H9 (cell line): Measurements from ENCODE around the gene NRP2. TPM values are rescaled to one million over a fixed set of nuclear protein-coding genes. Genes with fewer than 3 reads are reported as not detected.

Experiments used
- DNase-seq: peaks from one replicate; pipeline ENCODE4 v3.0.0-alpha.2; 2017
- H2AFZ ChIP-seq: one replicate; pipeline ENCODE4 v1.6.1; 2013; ENCODE audit warnings: mild to moderate bottlenecking, low read length, control low read depth, moderate library complexity
- H2AK5ac ChIP-seq: 2 replicates; pipeline ENCODE4 v1.6.1; 2013; ENCODE audit warnings: low read length, control low read depth, mixed read lengths; ENCODE audit not compliant: insufficient read length
- H2BK120ac ChIP-seq: one replicate; pipeline ENCODE4 v1.6.1; 2013; ENCODE audit warnings: low read depth, mild to moderate bottlenecking, low read length, control low read depth, inconsistent platforms; ENCODE audit not compliant: poor library complexity, severe bottlenecking
- H2BK12ac ChIP-seq: 2 replicates; pipeline ENCODE4 v1.6.1; 2013; ENCODE audit warnings: low read length, control low read depth, mixed read lengths, low read depth; ENCODE audit not compliant: insufficient read length
- H2BK15ac ChIP-seq: 2 replicates; pipeline ENCODE4 v1.6.1; 2013; ENCODE audit warnings: low read depth, low read length, control low read depth
- H2BK20ac ChIP-seq: one replicate; pipeline ENCODE4 v1.6.1; 2013; ENCODE audit warnings: low read depth, mild to moderate bottlenecking, low read length, control low read depth, inconsistent platforms; ENCODE audit not compliant: poor library complexity, severe bottlenecking
- H2BK5ac ChIP-seq: 2 replicates; pipeline ENCODE4 v1.6.1; 2013; ENCODE audit warnings: low read length, control low read depth, mixed read lengths; ENCODE audit not compliant: insufficient read length
- H3K14ac ChIP-seq: 2 replicates; pipeline ENCODE4 v1.6.1; 2013; ENCODE audit warnings: low read length, control low read depth; ENCODE audit not compliant: insufficient read depth
- H3K18ac ChIP-seq: 2 replicates; pipeline ENCODE4 v1.6.1; 2013; ENCODE audit warnings: low read depth, mild to moderate bottlenecking, mixed read lengths, low read length, control low read depth; ENCODE audit not compliant: insufficient read length
- H3K23ac ChIP-seq: 2 replicates; pipeline ENCODE4 v1.6.1; 2013; ENCODE audit warnings: low read length, control low read depth, mixed read lengths, low read depth; ENCODE audit not compliant: insufficient read length
- H3K23me2 ChIP-seq: 2 replicates; pipeline ENCODE4 v1.6.1; 2013; ENCODE audit warnings: low read depth, mild to moderate bottlenecking, mixed read lengths, low read length, control low read depth; ENCODE audit not compliant: insufficient read length, poor library complexity, severe bottlenecking
- H3K27ac ChIP-seq: 2 replicates; pipeline ENCODE4 v1.5.1; 2013; ENCODE audit warnings: low read length, control low read depth, mixed read lengths, low read depth; ENCODE audit not compliant: insufficient read length
- H3K27me3 ChIP-seq: 2 replicates; pipeline ENCODE4 v1.6.1; 2013; ENCODE audit warnings: low read length, control low read depth, inconsistent platforms; ENCODE audit not compliant: insufficient read depth
- H3K4ac ChIP-seq: 2 replicates; pipeline ENCODE4 v1.6.1; 2013; ENCODE audit warnings: low read depth, mild to moderate bottlenecking, control low read depth, inconsistent platforms, low read length, moderate library complexity
- H3K4me1 ChIP-seq: 2 replicates; pipeline ENCODE4 v1.6.1; 2013; ENCODE audit warnings: low read length, control low read depth, inconsistent platforms; ENCODE audit not compliant: insufficient read depth
- H3K4me2 ChIP-seq: 2 replicates; pipeline ENCODE4 v1.6.1; 2013; ENCODE audit warnings: low read length, control low read depth, mixed read lengths; ENCODE audit not compliant: insufficient read length, insufficient read depth
- H3K56ac ChIP-seq: 2 replicates; pipeline ENCODE4 v1.6.1; 2013; ENCODE audit warnings: low read depth, mild to moderate bottlenecking, mixed read lengths, low read length, control low read depth; ENCODE audit not compliant: insufficient read length
- H3K79me1 ChIP-seq: 2 replicates; pipeline ENCODE4 v1.6.1; 2013; ENCODE audit warnings: low read depth, mild to moderate bottlenecking, moderate library complexity, low read length, control low read depth, inconsistent platforms; ENCODE audit not compliant: insufficient read depth, poor library complexity, severe bottlenecking
- H3K79me2 ChIP-seq: 2 replicates; pipeline ENCODE4 v1.6.1; 2013; ENCODE audit warnings: low read length, control low read depth, inconsistent platforms; ENCODE audit not compliant: insufficient read depth
- H3K9ac ChIP-seq: 2 replicates; pipeline ENCODE4 v1.6.1; 2013; ENCODE audit warnings: low read length, control low read depth, mixed read lengths; ENCODE audit not compliant: insufficient read length; ENCODE audit errors: extremely low read depth
- H3K9me3 ChIP-seq: one replicate; pipeline ENCODE4 v1.6.1; 2013; ENCODE audit warnings: low read depth, low read length, inconsistent platforms; ENCODE audit not compliant: control insufficient read depth
- H3T11ph ChIP-seq: one replicate; pipeline ENCODE4 v1.6.1; 2013; ENCODE audit warnings: mild to moderate bottlenecking, low read length, control low read depth, inconsistent platforms
- H4K20me1 ChIP-seq: one replicate; pipeline ENCODE4 v1.6.1; 2013; ENCODE audit not compliant: control insufficient read depth, insufficient read length, insufficient read depth
- H4K5ac ChIP-seq: 2 replicates; pipeline ENCODE4 v1.6.1; 2013; ENCODE audit warnings: low read depth, mild to moderate bottlenecking, mixed read lengths, low read length, control low read depth; ENCODE audit not compliant: insufficient read length
- H4K8ac ChIP-seq: replicated peaks from 2 replicates; pipeline ENCODE4 v1.6.1; 2013; ENCODE audit warnings: low read length, control low read depth, mixed read lengths, low read depth; ENCODE audit not compliant: insufficient read length
- H4K91ac ChIP-seq: 2 replicates; pipeline ENCODE4 v1.6.1; 2013; ENCODE audit warnings: low read depth, mild to moderate bottlenecking, moderate library complexity, mixed read lengths, low read length, control low read depth; ENCODE audit not compliant: insufficient read length
- H3K27ac Mint-ChIP-seq, 3 experiments: 2 replicates in 2 of 3; 3 replicates in 1 of 3; pipeline ENCODE4 v1.8.0; 2020 to 2021; ENCODE audit warnings: mixed read lengths in 3 of 3, mild to moderate bottlenecking in 1 of 3, moderate library complexity in 1 of 3
- H3K27me3 Mint-ChIP-seq: 2 replicates; pipeline ENCODE4 v1.8.0; 2021; ENCODE audit warnings: low read depth, mild to moderate bottlenecking, moderate library complexity, mixed read lengths
- H3K36me3 Mint-ChIP-seq, 3 experiments: 2 replicates in 2 of 3; 3 replicates in 1 of 3; pipeline ENCODE4 v1.8.0; 2020 to 2021; ENCODE audit warnings: low read depth in 3 of 3, mixed read lengths in 3 of 3; ENCODE audit not compliant: insufficient read depth in 1 of 3
- H3K4me1 Mint-ChIP-seq, 2 experiments: 2 replicates each; pipeline ENCODE4 v1.8.0; 2020; ENCODE audit warnings: mixed read lengths in 2 of 2
- H3K4me3 Mint-ChIP-seq, 2 experiments: 2 replicates in 1 of 2; 3 replicates in 1 of 2; pipeline ENCODE4 v1.8.0; 2020 to 2021; ENCODE audit warnings: mild to moderate bottlenecking in 2 of 2, mixed read lengths in 2 of 2, moderate library complexity in 1 of 2
- H3K9me3 Mint-ChIP-seq, 2 experiments: 2 replicates in 1 of 2; 3 replicates in 1 of 2; pipeline ENCODE4 v1.8.0; 2020; ENCODE audit warnings: mild to moderate bottlenecking in 2 of 2, mixed read lengths in 2 of 2, moderate library complexity in 1 of 2
- CTCF ChIP-seq: fragments of 200-600 bp; sonication (generic); conservative IDR thresholded peaks from 3 replicates; pipeline ENCODE4 v1.8.0; 2021; ENCODE audit warnings: antibody characterized with exemption, mild to moderate bottlenecking
- WGBS: extraction: QIAGEN DNeasy Blood & Tissue Kit; methylation state at CpG from one replicate; pipeline ENCODE4 v1.1.7; 2013; ENCODE audit warnings: missing lambda C conversion rate, low lambda C conversion rate, mixed read lengths; ENCODE audit not compliant: insufficient read length; ENCODE audit errors: extremely low coverage; 5-methylcytosine and 5-hydroxymethylcytosine counted together
- total RNA-seq: library from RNA; stranded (reverse); gene quantifications from 2 replicates; pipeline ENCODE4 v1.2.1, GENCODE V29; 2021

Gene NRP2
- total RNA-seq, 1 experiment from 2014 or later = 19.7 TPM

- Histone ChIP-seq H3K4ac (no peak overlapping the region), H3K9ac (no peak overlapping the region), H3K23ac (no peak overlapping the region), H2BK120ac (no peak overlapping the region), H4K8ac (no peak overlapping the region), H3K9me3 (no peaks in the 10 kb centered on the region), H3K79me1 (no peaks in the 10 kb centered on the region), H2AK5ac (no peak overlapping the region), H3K23me2 (no peaks in the 10 kb centered on the region), H4K20me1 (no peaks in the 10 kb centered on the region), H2AFZ (no peak overlapping the region), H2BK5ac (no peak overlapping the region), H3K4me2 (no peak overlapping the region), H3T11ph (no peak overlapping the region), H2BK12ac (no peak overlapping the region), H3K4me1 (no peaks in the 10 kb centered on the region), H4K91ac (no peak overlapping the region), H4K5ac (no peak overlapping the region), H3K27me3 (no peaks in the 10 kb centered on the region), H3K14ac (no peak overlapping the region), H2BK20ac (no peak overlapping the region), H3K79me2 (no peaks in the 10 kb centered on the region), H3K18ac (no peak overlapping the region), H3K27ac (no peak overlapping the region), H3K56ac (no peak overlapping the region), H2BK15ac (no peak overlapping the region)
- Mint-ChIP-seq H3K27ac (no peak overlapping the region), H3K4me3 (no peak overlapping the region), H3K9me3 (no peaks in the 10 kb centered on the region), H3K36me3 (no peaks in the 10 kb centered on the region), H3K4me1 (peaks cover 4 to 15% of the 10 kb centered on the region in 2 experiments), H3K27me3 (peaks cover 3% of the 10 kb centered on the region)
- no peak for TF ChIP-seq CTCF
- DNase-seq = no peak
- no CpG with 5 or more reads among the region's 3 CpGs for WGBS
Measured at GRCh38 chr2:205845446-205845845, 163.1 kb downstream of the NRP2 start.
